Testis (tissue), 3 donors: ENCODE data around the gene MIGA2. TPM values are rescaled to one million over a fixed set of nuclear protein-coding genes. Genes with fewer than 3 reads are reported as not detected.
"Not testable (repeated sequence)": the region's sequence is repeated elsewhere in the genome, so short reads cannot be mapped to it uniquely, and the experiment has no call there.

Experiments
- DNase-seq: peaks from one replicate; pipeline ENCODE4 v3.0.0-alpha.2; 2019
- H3K27ac ChIP-seq, 2 donors: fragments of 200-600 bp; sonication (generic); one replicate each; pipeline ENCODE4 v1.5.1; 2019
- H3K27me3 ChIP-seq: fragments of 200-600 bp; sonication (generic); one replicate; pipeline ENCODE4 v1.5.1; 2019
- H3K36me3 ChIP-seq: fragments of 200-600 bp; sonication (generic); one replicate; pipeline ENCODE4 v1.5.1; 2017; ENCODE audit warnings: low read depth; ENCODE audit errors: missing control alignments
- H3K4me1 ChIP-seq: fragments of 200-600 bp; sonication (generic); one replicate; pipeline ENCODE4 v1.5.1; 2019
- H3K4me3 ChIP-seq, 2 donors: fragments of 200-600 bp; sonication (generic); one replicate each; pipeline ENCODE4 v1.5.1; 2017 to 2019
- H3K9me3 ChIP-seq: fragments of 200-600 bp; sonication (generic); one replicate; pipeline ENCODE4 v1.5.1; 2017
- CTCF ChIP-seq, 3 experiments: fragments of 450-650 bp in 2 of 3; fragments of 200-600 bp in 1 of 3; sonication (generic) in 1 of 3; IDR thresholded peaks; one replicate each; pipeline ENCODE4 v1.5.1; 2016 to 2019; ENCODE audit warnings: antibody characterized with exemption in 3 of 3, mild to moderate bottlenecking in 2 of 3, moderate library complexity in 1 of 3
- POLR2A ChIP-seq: fragments of 450-650 bp; IDR thresholded peaks from one replicate; pipeline ENCODE4 v1.6.1; 2017; ENCODE audit warnings: antibody characterized with exemption, mild to moderate bottlenecking, moderate library complexity
- WGBS, 2 donors: methylation state at CpG; one replicate each; pipeline ENCODE4 v1.1.5; 2018; 5-methylcytosine and 5-hydroxymethylcytosine counted together
- intact Hi-C: fragments of 100-400 bp; cut with DNase I; formaldehyde crosslinking; loops from one replicate; pipeline ENCODE4 v1.15.1; 2023; ENCODE audit warnings: low total_unique reads
- polyA plus RNA-seq: library from polyadenylated mRNA; stranded (reverse); fragments of 350-450 nt; fragmentation: Illumina TruSeq; extraction: RNeasy Lipid Tissue Mini Kit (QIAGEN cat#74804); gene quantifications from one replicate; pipeline ENCODE4 v1.2.3, GENCODE V29; 2014; ENCODE audit warnings: low read depth, low replicate concordance; ENCODE audit not compliant: insufficient read depth
- total RNA-seq, 2 donors: library from RNA; depleted of rRNA; stranded (reverse); fragments of >200 nt; gene quantifications; one replicate each; pipeline ENCODE4 v1.2.3, GENCODE V29; 2016

MIGA2 gene
- total and polyA plus RNA-seq, 3 donors from 2014 or later = 22.9 to 42.7 (median 42.0) TPM

GRCh38 chr9:129002992-129003391 lies 33.4 kb upstream of the MIGA2 start:
- H3K27ac ChIP-seq = no peak overlapping the region
- TF ChIP-seq POLR2A (no peak), CTCF (IDR thresholded peaks at IDR 0.05) (no peak)
- no peak overlapping the region for H3K4me3 ChIP-seq
- peaks cover 27% of the 10 kb centered on the region for H3K4me1 ChIP-seq
- no peaks in the 10 kb centered on the region for H3K36me3 ChIP-seq
- H3K9me3 ChIP-seq = no peaks in the 10 kb centered on the region
- DNase-seq = no peak
- 96 to 98% methylated on average over 8 to 9 of the region's 9 CpGs for WGBS, 2 donors
- no peaks in the 10 kb centered on the region for H3K27me3 ChIP-seq
- intact Hi-C loops = no loop called here

GRCh38 chr9:129004173-129004572 lies 32.3 kb upstream of the MIGA2 start:
- H3K9me3 ChIP-seq, H3K27me3 ChIP-seq, H3K27ac ChIP-seq, intact Hi-C loops, H3K36me3 ChIP-seq, H3K4me3 ChIP-seq: not testable (repeated sequence)
- DNase-seq = peak; percentile 71
- H3K4me1 ChIP-seq = peaks cover 32% of the 10 kb centered on the region
- WGBS, 2 donors = 60 to 85% methylated on average over 6 of the region's 6 CpGs

- DNase-seq = no peak
- Histone ChIP-seq H3K9me3 (no peaks in the 10 kb centered on the region), H3K27ac (peak overlapping the region; percentile 50 to 82), H3K4me1 (peaks cover 32% of the 10 kb centered on the region), H3K4me3 (no peak overlapping the region), H3K36me3 (no peaks in the 10 kb centered on the region), H3K27me3 (no peaks in the 10 kb centered on the region)
- WGBS, 2 donors = 70 to 80% methylated on average over 10 of the region's 10 CpGs
- intact Hi-C loops = no loop called here
- TF ChIP-seq POLR2A (no peak), CTCF (IDR thresholded peaks at IDR 0.05) (no peak)
Observed at GRCh38 chr9:129005336-129005997, 31.0 kb upstream of the MIGA2 start.

- Histone ChIP-seq H3K36me3 (no peaks in the 10 kb centered on the region), H3K4me3 (no peak overlapping the region), H3K4me1 (peaks cover 32% of the 10 kb centered on the region), H3K9me3 (no peaks in the 10 kb centered on the region), H3K27ac (peak overlapping the region; percentile 45 to 82), H3K27me3 (no peaks in the 10 kb centered on the region)
- DNase-seq = peak; percentile 87
- WGBS, 2 donors = 45 to 55% methylated on average over 9 to 21 of the region's 21 CpGs
- TF ChIP-seq CTCF (IDR thresholded peaks at IDR 0.05) = peak; percentile 64 to 81 (median 77)
- TF ChIP-seq POLR2A = no peak
- intact Hi-C loops = no loop called here
Observed at GRCh38 chr9:129006328-129007034, 29.9 kb upstream of the MIGA2 start.

- WGBS, 2 donors = 45 to 62% methylated on average over 10 to 14 of the region's 14 CpGs
Observed at GRCh38 chr9:129007035-129007765, 29.2 kb upstream of the MIGA2 start.

More at GRCh38 chr9:129007035-129007765, 29.2 kb upstream of the MIGA2 start:
- Histone ChIP-seq H3K9me3 (no peaks in the 10 kb centered on the region), H3K4me3 (no peak overlapping the region), H3K27ac (peak overlapping the region; percentile 45 to 82), H3K4me1 (peaks cover 32% of the 10 kb centered on the region), H3K36me3 (no peaks in the 10 kb centered on the region), H3K27me3 (no peaks in the 10 kb centered on the region)
- peak in 1 of 3 experiments; percentile 5 for TF ChIP-seq CTCF (IDR thresholded peaks at IDR 0.05)
- no peak for TF ChIP-seq POLR2A
- intact Hi-C loops = no loop called here
- DNase-seq = peak; percentile 37
